Hepatocyte (in vitro differentiated cells): ENCODE measurements around the gene ARHGAP45.

ENCODE experiments used
- EZH2 ChIP-seq: fragments of 200-600 bp; sonication (generic); IDR thresholded peaks from 2 replicates; pipeline ENCODE4 v1.6.1; 2016; ENCODE audit warnings: antibody characterized with exemption, mild to moderate bottlenecking, borderline replicate concordance
- TF ChIP-seq, protein P1 (sequence below): fragments of 200-600 bp; sonication (generic); IDR thresholded peaks from 2 replicates; pipeline ENCODE4 v1.5.1; 2016; ENCODE audit warnings: antibody characterized with exemption, mild to moderate bottlenecking; ENCODE audit not compliant: poor library complexity

DNA sequence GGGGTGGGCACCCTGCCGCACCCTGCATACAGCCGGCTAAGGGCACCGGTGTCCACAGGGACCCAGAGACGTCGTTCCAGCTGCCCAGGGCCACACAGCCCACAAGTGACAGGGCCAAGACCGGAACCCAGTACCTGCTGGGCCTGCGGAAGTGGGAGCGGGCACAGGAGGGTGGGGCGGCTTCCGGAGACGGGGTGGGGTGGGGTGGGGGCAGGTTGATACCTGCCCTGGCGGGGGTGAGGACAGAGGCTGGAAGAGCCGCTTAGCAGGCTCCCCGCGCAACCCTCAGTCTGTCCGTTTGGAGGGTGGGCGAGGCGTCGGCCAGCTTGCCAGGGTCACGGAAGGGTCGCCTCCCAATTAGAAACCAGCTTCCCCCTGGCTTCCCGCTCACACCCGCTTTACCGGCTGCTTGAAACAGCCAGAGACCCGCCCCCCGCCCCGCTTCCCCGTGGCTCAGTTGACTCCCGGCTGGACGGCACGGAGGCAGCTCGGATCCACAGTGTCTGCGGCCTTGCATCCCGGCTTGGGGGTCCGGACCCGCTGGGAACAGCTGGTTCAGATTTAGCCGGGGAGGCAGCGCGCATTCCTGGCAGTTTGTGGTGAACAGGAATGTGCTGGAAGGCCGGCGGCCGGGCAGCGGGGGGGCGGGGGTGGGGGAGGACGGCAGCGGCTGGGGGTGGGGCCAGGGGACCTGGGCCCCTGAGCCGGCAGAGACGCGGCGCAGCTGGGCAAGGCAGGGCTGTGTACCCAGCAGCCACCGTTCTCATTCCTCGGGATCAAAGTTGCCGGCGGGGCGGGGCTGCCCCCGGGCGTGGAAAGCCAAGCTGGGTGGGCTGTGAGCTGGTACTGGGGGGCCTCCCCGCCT, 38.7 kb upstream of the ARHGAP45 start:
- TF ChIP-seq, protein P1, sequence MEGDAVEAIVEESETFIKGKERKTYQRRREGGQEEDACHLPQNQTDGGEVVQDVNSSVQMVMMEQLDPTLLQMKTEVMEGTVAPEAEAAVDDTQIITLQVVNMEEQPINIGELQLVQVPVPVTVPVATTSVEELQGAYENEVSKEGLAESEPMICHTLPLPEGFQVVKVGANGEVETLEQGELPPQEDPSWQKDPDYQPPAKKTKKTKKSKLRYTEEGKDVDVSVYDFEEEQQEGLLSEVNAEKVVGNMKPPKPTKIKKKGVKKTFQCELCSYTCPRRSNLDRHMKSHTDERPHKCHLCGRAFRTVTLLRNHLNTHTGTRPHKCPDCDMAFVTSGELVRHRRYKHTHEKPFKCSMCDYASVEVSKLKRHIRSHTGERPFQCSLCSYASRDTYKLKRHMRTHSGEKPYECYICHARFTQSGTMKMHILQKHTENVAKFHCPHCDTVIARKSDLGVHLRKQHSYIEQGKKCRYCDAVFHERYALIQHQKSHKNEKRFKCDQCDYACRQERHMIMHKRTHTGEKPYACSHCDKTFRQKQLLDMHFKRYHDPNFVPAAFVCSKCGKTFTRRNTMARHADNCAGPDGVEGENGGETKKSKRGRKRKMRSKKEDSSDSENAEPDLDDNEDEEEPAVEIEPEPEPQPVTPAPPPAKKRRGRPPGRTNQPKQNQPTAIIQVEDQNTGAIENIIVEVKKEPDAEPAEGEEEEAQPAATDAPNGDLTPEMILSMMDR = no peak
- no peak for TF ChIP-seq EZH2
